ENCODE results near the gene MAMDC4.
"Not testable (repeated sequence)": the region's sequence is repeated elsewhere in the genome, so short reads cannot be mapped to it uniquely, and the experiment has no call there.

- TF ChIP-seq CTCF (IDR thresholded peaks at IDR 0.05 in 2 of 3, conservative IDR thresholded peaks at IDR 0.05 in 1 of 3; ENCODE audit: borderline replicate concordance in 1 of 3, insufficient read depth in 1 of 3, low read depth in 2 of 3, low read length in 2 of 3); CEBPB (IDR thresholded peaks at IDR 0.05; ENCODE audit: low read depth); REST (IDR thresholded peaks at IDR 0.05; ENCODE audit: low read depth); RAD21 (IDR thresholded peaks at IDR 0.05; ENCODE audit: low read depth): not testable (repeated sequence)
These were observed 18.6 kb upstream of the MAMDC4 start for GRCh38 chr9:136833381-136834048.
